ENCODE measurements around the gene PPM1B. TPM values are rescaled to one million over a fixed set of nuclear protein-coding genes. Genes with fewer than 3 reads are reported as not detected.

The PPM1B gene
- total RNA-seq, 3 donors from 2014 or later: 37.7 to 95.9 (median 59.7) TPM

DNA sequence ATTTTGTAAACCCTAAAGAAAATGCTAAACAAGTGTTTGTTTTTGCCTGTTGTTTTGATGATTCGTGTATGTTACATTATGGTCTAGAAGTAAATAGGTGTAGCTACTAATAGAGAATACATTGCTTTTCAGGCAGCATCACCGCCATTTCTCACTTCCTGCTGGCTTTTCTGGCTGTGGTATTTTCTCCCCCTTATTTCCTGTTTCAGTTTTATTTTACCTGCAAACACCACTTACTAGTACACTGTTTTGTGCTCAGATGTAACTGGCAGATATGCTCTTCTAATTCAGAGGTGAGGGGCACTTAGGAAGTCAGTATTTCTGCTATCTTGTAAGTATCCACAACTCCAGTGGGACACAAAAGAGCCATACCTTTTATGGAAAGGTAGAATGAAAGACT is 68.5 kb downstream of the PPM1B start:
- TF ChIP-seq, protein P1, sequence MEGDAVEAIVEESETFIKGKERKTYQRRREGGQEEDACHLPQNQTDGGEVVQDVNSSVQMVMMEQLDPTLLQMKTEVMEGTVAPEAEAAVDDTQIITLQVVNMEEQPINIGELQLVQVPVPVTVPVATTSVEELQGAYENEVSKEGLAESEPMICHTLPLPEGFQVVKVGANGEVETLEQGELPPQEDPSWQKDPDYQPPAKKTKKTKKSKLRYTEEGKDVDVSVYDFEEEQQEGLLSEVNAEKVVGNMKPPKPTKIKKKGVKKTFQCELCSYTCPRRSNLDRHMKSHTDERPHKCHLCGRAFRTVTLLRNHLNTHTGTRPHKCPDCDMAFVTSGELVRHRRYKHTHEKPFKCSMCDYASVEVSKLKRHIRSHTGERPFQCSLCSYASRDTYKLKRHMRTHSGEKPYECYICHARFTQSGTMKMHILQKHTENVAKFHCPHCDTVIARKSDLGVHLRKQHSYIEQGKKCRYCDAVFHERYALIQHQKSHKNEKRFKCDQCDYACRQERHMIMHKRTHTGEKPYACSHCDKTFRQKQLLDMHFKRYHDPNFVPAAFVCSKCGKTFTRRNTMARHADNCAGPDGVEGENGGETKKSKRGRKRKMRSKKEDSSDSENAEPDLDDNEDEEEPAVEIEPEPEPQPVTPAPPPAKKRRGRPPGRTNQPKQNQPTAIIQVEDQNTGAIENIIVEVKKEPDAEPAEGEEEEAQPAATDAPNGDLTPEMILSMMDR (IDR thresholded peaks at IDR 0.05): no peak
- TF ChIP-seq POLR2AphosphoS5 (IDR thresholded peaks at IDR 0.05) (no peak), POLR2A (IDR thresholded peaks at IDR 0.05) (no peak)
- DNase-seq (ENCODE audit: low spot score in 2 of 2): no peak
- H3K4me1 ChIP-seq: no peaks in the 10 kb centered on the region
- H3K9me3 ChIP-seq: no peaks in the 10 kb centered on the region
- no peaks in the 10 kb centered on the region for H3K36me3 ChIP-seq
- no peak overlapping the region for H3K4me3 ChIP-seq
- H3K27ac ChIP-seq: no peak overlapping the region
- H3K27me3 ChIP-seq: no peaks in the 10 kb centered on the region
- intact Hi-C loops (cut with DNase I; ENCODE audit: low total_unique reads): no loop called here

DNA sequence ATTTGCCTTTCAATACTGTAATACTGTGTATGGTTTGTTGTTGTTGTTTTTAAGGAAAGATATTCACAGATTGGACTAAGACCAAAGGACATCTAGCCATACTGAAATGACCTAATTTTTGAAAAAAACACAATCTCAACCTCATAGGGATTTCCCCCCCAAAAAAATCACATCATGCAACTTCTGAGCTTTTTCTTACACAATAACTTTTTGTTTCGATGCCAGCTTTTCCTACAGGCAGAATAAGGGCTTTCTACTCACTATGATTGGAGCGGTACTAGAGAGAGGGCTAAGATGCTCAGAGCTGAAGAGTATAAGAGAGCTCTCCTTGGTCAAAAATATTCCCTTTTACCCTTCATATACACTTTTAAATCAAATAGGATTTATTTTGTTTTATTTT is 74.2 kb downstream of the PPM1B start:
- Histone ChIP-seq H3K9me3 (no peaks in the 10 kb centered on the region), H3K36me3 (no peaks in the 10 kb centered on the region), H3K27me3 (no peaks in the 10 kb centered on the region), H3K4me3 (no peak overlapping the region), H3K27ac (no peak overlapping the region), H3K4me1 (no peaks in the 10 kb centered on the region)
- DNase-seq (ENCODE audit: low spot score in 2 of 2): no peak
- intact Hi-C loops (cut with DNase I; ENCODE audit: low total_unique reads): no loop called here
- TF ChIP-seq POLR2A (IDR thresholded peaks at IDR 0.05): no peak
- TF ChIP-seq, protein P1 (IDR thresholded peaks at IDR 0.05): no peak
- TF ChIP-seq POLR2AphosphoS5 (IDR thresholded peaks at IDR 0.05): no peak

DNA sequence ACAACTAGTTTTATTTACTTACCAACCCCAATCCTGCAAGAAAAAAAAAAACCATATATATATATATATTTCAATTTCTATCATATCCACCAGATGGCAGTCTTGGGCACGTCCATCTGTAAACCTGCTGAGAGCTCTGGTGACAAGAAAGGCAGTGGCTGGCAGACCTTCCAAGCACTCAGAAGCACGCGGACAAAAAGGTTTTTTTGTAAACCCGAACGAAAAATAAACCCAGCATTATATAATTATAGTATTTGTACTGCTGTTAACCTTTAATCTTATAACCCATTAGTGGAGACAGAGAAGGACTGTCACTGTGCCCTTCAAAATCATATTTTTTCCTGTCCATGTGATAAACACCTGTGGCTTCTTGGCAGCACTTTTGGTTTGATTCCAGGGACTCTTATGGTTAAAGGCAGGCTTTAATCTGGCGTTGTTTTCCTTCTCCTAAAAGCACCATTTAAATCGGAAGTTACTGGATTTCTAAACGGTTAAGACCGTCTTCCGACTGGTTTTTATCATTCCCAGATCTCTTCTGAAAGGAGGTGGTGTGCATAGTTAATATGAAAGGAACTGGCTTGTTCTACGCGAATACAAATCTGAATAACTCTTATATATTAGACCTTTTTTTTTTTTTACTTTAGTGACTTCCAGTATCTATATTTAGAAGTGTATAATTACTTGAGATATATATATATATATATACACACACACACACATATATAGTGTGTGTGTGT is 75.6 kb downstream of the PPM1B start:
- Histone ChIP-seq H3K4me1 (no peaks in the 10 kb centered on the region), H3K9me3 (no peaks in the 10 kb centered on the region), H3K36me3 (no peaks in the 10 kb centered on the region), H3K27me3 (no peaks in the 10 kb centered on the region), H3K27ac (peak overlapping the region in 1 of 2 donors; percentile 61), H3K4me3 (peak overlapping the region; percentile 15 to 62 (median 37))
- intact Hi-C loops (cut with DNase I; ENCODE audit: low total_unique reads): no loop called here
- peak; percentile 50 to 53 for DNase-seq (ENCODE audit: low spot score in 2 of 2)
- TF ChIP-seq POLR2A (IDR thresholded peaks at IDR 0.05): no peak
- TF ChIP-seq, protein P1 (IDR thresholded peaks at IDR 0.05): peak in 2 of 3 donors; percentile 37 to 62

DNA sequence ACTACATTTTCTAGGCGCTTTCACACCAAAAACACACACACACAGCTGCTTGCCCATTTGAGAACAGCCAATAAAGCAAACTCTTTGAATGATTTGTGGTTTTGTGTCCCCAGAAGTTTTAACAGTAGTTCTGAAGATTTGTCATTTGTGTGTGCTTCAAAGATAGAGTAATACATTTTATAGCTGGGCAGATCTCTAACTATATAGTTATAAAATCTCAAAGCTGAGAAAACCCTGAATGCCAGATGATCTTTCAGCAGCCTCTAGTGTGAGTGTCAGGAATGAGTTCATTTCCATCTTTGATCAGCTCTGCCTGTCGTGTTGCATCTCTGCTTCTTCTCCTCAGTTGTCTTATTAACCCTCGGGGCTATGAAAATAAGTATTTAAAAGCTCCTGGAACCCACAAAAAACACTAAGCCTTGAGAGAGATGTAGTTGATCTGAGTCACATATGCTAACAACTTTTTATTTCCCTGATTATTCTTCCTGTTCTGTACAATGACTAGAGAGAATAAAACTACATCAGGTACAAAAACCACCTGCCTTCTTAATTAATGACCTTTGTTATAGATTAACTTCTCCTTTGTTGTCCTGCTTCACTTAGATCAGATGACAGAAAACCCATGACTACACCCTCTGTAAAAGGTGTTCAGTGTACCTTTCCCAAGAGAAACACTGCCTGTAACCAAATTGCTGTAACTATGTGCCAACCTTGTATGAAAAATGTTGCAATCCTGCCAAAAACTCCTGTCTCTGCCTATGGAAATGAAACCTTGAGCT is 76.6 kb downstream of the PPM1B start:
- intact Hi-C loops (cut with DNase I; ENCODE audit: low total_unique reads): no loop called here
- Histone ChIP-seq H3K4me3 (no peak overlapping the region), H3K4me1 (no peaks in the 10 kb centered on the region), H3K36me3 (no peaks in the 10 kb centered on the region), H3K9me3 (no peaks in the 10 kb centered on the region), H3K27ac (peak overlapping the region in 1 of 2 donors; percentile 70), H3K27me3 (no peaks in the 10 kb centered on the region)
- peak in 1 of 3 donors; percentile 44 for TF ChIP-seq POLR2AphosphoS5 (IDR thresholded peaks at IDR 0.05)
- no peak for TF ChIP-seq POLR2A (IDR thresholded peaks at IDR 0.05)
- no peak for DNase-seq (ENCODE audit: low spot score in 2 of 2)

DNA sequence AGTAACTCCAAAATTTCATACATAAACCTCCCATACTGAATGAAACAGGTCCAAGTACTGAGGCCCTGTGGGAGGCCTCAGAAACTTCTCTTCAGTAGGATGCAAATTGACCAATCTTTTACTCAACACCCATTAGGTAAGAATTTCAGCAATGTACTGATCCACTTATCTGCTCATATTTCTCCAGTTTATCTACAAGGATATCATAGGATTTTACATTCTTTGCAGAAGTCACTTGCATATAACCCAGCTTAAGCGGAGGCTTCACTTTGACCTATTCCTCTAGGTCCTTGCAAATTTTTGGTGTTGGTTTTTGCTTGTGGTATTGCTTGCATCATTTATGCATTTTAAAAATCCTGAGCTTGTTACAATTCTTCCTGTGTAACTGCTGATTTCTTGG is 77.8 kb downstream of the PPM1B start:
- Histone ChIP-seq H3K27ac (no peak overlapping the region), H3K9me3 (no peaks in the 10 kb centered on the region), H3K36me3 (no peaks in the 10 kb centered on the region), H3K4me1 (no peaks in the 10 kb centered on the region), H3K27me3 (no peaks in the 10 kb centered on the region), H3K4me3 (no peak overlapping the region)
- no peak for DNase-seq (ENCODE audit: low spot score in 2 of 2)
- intact Hi-C loops (cut with DNase I; ENCODE audit: low total_unique reads): no loop called here
- TF ChIP-seq POLR2AphosphoS5 (IDR thresholded peaks at IDR 0.05) (no peak), POLR2A (IDR thresholded peaks at IDR 0.05) (no peak)
- TF ChIP-seq, protein P1 (IDR thresholded peaks at IDR 0.05): no peak
